Measurements from ENCODE around the gene ZDHHC20. TPM values are rescaled to one million over a fixed set of nuclear protein-coding genes. Genes with fewer than 3 reads are reported as not detected.

ZDHHC20 gene
- total and polyA plus RNA-seq, 10 of the 15 experiments (the other 5 are each of a cell fraction or from before 2014, with no cell fraction given) = 8.6 to 57.8 (median 41.7) TPM

DNA sequence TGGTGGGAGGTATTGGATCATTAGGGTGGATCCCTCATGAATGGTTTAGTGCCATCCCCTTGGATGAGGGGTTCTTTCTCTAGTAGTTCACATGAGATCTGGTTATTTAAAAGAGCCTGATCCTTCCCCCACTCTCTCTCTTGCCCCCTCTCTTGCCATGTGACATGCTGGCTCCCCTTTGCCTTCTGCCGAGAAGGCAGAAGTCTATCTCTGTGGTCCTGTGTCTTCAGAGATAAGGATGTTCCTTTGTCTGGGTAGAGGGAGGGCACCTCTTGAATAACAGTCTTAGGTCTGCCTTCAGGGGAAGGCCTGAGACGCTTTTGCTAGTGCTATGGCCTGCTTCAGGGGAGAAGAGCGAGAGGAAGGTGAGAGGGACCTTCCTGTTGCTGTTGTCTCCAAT is 2.0 kb upstream of the ZDHHC20 start (continued):
- TF ChIP-seq CBX3 (IDR thresholded peaks at IDR 0.05; ENCODE audit: borderline replicate concordance, low read depth) (no peak), JUNB (IDR thresholded peaks at IDR 0.05) (no peak), YY1 (IDR thresholded peaks at IDR 0.05; ENCODE audit: low read depth, low read length) (no peak), POLR2AphosphoS2 (IDR thresholded peaks at IDR 0.05; ENCODE audit: low read depth, low read length) (no peak), ESRRA (IDR thresholded peaks at IDR 0.05; ENCODE audit: low read length) (no peak), ZBTB33 (IDR thresholded peaks at IDR 0.05) (no peak), ZNF24 (IDR thresholded peaks at IDR 0.05) (no peak), EP300 (IDR thresholded peaks at IDR 0.05; ENCODE audit: borderline replicate concordance in 1 of 2, control insufficient read depth in 1 of 2, low read depth in 2 of 2, low read length in 2 of 2) (no peak), TCF7 (IDR thresholded peaks at IDR 0.05; ENCODE audit: borderline replicate concordance) (no peak), ZNF274 (IDR thresholded peaks at IDR 0.05; ENCODE audit: insufficient read depth, insufficient read length) (no peak), ZNF592 (IDR thresholded peaks at IDR 0.05) (no peak)
